H7 (cell line): ENCODE results near the gene ENPP6. TPM values are rescaled to one million over a fixed set of nuclear protein-coding genes. Genes with fewer than 3 reads are reported as not detected.
A peak's percentile ranks its signal among the peaks of the same experiment; 100 is the strongest.

Experiments used
- DNase-seq: peaks from one replicate; pipeline ENCODE4 v3.0.0; 2012
- H3K27me3 ChIP-seq: 2 replicates; pipeline ENCODE4 v1.6.0; 2011; ENCODE audit warnings: mild to moderate bottlenecking, low read length; ENCODE audit not compliant: control insufficient read depth, insufficient read depth
- H3K36me3 ChIP-seq: replicated peaks from 2 replicates; pipeline ENCODE4 v1.5.1; 2011; ENCODE audit warnings: low read length; ENCODE audit not compliant: control insufficient read depth, insufficient read depth
- H3K4me3 ChIP-seq: 2 replicates; pipeline ENCODE4 v1.5.1; 2011; ENCODE audit warnings: low read depth, mild to moderate bottlenecking, control low read depth, low read length, moderate library complexity; ENCODE audit not compliant: insufficient read depth
- total RNA-seq: library from RNA; depleted of rRNA; stranded (reverse); fragments of >200 nt; shearing (Covaris generic); gene quantifications from 2 replicates; pipeline ENCODE4 v1.2.3, GENCODE V29; 2014

ENPP6 gene
- total RNA-seq, 1 experiment from 2014 or later: not detected

DNA sequence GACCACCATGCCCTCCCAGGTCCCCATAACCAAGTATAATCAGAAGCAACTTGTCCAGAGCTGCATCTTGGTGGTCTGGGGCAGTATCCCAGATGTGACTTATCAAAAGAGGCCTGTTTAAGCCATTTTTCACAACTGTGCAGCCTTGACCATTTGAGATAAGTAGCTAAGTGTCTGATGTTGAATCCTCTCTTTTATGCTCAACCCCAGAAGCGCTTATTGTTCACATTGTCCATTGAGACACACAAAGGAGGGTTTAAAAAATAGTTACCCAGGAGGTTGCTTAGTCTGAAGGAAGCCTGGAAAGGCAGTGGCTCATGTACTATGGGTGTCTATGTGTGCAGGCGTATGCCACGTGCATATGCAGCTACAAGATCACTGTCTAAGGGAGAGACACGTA lies 27.0 kb downstream of the ENPP6 start:
- Histone ChIP-seq H3K4me3 (no peak overlapping the region), H3K36me3 (no peaks in the 10 kb centered on the region)
- no peak for DNase-seq

GRCh38 chr4:184189966-184190365 lies 27.7 kb downstream of the ENPP6 start:
- no peaks in the 10 kb centered on the region for H3K36me3 ChIP-seq
- H3K4me3 ChIP-seq: no peak overlapping the region
- DNase-seq: no peak
- no peaks in the 10 kb centered on the region for H3K27me3 ChIP-seq

More for the DNA sequence above, 27.0 kb downstream of the ENPP6 start:
- H3K27me3 ChIP-seq: no peaks in the 10 kb centered on the region

DNA sequence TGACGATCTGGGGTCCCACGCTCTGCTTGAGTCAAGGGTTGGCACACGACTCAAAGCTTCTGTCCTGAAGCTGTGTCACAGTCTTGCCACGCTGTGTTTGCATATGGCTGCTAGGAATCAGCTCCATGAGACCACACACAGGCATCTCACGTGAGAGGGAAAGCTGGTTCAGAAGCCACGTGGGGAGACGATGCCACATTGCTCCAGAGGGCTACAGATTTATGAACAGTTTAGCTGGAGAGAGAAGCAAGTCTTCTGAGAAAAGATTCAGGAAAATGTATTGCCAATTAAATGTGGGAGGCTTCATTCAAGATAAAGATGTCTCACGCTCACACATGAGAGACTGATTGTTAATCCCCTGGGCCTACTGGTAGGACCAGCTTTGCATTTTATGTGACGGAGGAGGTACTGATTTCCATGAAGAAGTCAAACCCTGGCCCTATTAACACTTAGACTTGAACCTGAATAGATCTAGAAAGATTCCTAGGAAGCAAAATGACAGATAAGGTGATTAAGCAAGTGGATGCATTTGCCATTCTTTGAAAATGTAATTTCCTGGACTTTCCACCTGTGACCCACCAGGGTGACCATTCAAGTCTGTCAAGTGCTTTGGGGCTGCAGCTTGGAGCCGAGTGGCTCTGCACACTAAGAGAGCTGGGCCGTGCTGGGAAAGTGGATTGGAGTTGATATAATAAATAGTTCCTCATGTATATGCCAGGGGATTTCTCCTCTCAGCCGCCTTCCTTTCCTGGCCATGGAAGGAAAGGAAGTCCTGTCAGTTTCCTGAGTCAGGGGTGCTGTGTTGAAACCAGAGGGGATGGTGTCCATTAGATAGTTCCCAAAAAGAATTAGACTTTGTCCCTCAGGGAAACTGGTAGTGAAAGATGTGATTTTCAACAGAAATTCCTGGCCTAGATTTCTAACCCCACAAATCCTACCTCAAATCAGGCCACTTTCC lies 29.0 kb downstream of the ENPP6 start:
- no peak for DNase-seq
- no peaks in the 10 kb centered on the region for H3K36me3 ChIP-seq
- H3K27me3 ChIP-seq: no peaks in the 10 kb centered on the region
- no peak overlapping the region for H3K4me3 ChIP-seq

DNA sequence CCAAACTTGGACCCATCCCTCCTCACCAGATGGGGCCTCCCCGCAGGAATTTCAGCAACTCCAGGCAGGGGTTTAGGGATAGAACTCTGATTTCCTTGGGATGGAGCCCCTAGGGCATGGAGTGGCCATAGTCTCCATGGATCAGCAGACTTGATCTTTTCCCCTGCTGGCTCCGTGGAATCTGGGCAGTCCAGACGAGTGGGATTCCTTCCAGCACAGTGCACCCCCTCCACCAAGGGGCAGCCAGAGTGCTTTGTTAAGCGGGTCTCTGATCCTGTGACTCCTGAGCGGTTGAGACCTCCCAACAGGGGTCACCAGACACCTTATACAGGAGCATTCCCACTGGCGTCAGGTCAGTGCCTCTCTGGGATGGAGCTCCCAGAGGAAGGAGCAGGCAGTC lies 40.4 kb downstream of the ENPP6 start:
- Histone ChIP-seq H3K36me3 (no peaks in the 10 kb centered on the region), H3K4me3 (no peak overlapping the region), H3K27me3 (no peaks in the 10 kb centered on the region)
- DNase-seq: no peak

DNA sequence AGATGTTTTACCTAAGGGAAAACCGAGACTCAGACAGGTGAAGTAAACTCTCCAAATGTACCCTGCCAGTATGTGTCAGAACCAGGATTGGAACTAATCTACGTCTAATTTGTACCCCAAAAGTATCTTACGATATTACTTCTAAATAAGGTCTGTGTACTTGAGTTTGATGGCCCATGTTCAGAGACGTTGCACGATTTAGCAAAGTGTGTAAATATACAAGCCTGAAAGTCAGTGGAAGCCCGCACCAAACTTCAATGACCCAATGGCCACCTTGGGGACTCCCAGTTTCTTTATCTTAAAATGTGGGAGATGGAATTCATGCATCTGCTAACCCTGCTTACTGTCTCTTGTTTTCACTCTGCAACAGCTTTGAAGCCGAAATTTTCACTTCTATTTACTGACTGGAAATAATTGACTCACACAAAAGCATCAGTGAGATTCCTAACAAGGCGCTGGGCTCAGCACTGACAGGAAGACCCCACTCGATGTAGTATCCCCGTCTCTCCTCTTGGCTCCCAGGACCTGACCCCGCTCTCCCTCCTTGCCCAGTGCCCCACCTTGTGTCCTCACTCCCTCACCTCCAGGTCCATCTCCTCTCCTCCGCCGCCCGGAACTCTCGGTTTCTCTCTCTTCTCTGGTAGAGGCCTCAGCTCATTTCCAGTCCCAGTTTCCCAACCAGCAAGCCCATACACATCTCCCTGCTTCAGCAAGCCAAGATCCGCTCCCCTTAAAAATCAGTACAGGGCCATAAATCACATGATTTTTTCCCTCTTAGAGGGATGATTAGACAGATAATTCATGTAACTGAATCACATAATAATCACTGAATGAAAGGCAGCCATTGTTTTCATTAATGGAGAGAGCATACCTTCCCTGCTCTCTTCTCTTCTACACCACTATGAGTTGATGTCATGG lies 42.8 kb downstream of the ENPP6 start:
- Histone ChIP-seq H3K4me3 (no peak overlapping the region), H3K27me3 (no peaks in the 10 kb centered on the region), H3K36me3 (no peaks in the 10 kb centered on the region)
- no peak for DNase-seq

GRCh38 chr4:184171011-184171410 lies 46.7 kb downstream of the ENPP6 start:
- Histone ChIP-seq H3K36me3 (no peaks in the 10 kb centered on the region), H3K4me3 (no peak overlapping the region), H3K27me3 (peaks cover 1% of the 10 kb centered on the region; the same call in 1 of the 2 replicates)
- peak; percentile 66 for DNase-seq

DNA sequence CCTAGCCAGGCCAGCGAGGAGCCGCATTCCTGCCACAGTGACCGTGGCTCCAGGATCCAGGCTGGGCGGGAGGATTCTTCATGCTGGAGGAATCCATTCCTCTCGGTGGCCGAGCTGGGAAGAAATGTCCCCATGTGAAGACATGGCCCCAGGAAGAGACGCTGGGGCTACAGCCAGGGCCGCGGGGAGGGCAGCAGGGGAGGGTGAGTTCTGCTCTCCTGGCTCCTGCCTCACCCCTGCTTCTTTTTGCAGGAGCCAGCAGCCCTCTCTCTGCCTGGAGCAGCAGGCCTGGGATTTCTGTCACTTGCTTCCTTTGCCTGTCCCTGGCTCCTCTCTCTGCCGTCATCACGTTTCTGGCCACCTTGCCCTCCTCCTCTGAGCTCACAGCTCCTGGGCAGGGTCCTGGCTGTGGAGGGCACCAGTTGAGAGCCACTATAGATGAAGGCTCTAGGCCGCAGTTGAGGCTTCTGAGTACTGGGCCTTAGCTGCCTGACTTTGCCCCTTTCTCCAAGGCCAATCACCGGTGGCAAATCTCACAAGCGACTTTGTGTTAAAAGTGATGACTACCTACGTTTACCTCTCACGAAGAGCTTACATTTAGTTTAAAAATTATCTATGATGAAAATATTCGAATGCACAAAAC lies 48.3 kb downstream of the ENPP6 start:
- DNase-seq: peak; percentile 49
- Histone ChIP-seq H3K4me3 (no peak overlapping the region), H3K27me3 (peaks cover 1% of the 10 kb centered on the region; the same call in 1 of the 2 replicates), H3K36me3 (no peaks in the 10 kb centered on the region)

- peak; percentile 90 for DNase-seq
- no peaks in the 10 kb centered on the region for H3K36me3 ChIP-seq
- H3K4me3 ChIP-seq: no peak overlapping the region; the same call in 1 of the 2 replicates
- H3K27me3 ChIP-seq: peaks cover 1% of the 10 kb centered on the region; the same call in 1 of the 2 replicates
Observed at GRCh38 chr4:184168406-184169019, 49.2 kb downstream of the ENPP6 start.

- no peaks in the 10 kb centered on the region for H3K36me3 ChIP-seq
- no peak overlapping the region for H3K4me3 ChIP-seq
- peak; percentile 71 for DNase-seq
- peaks cover 1% of the 10 kb centered on the region; the same call in 1 of the 2 replicates for H3K27me3 ChIP-seq
Observed at GRCh38 chr4:184167576-184167975, 50.1 kb downstream of the ENPP6 start.

- Histone ChIP-seq H3K27me3 (peaks cover 1% of the 10 kb centered on the region; the same call in 1 of the 2 replicates), H3K36me3 (no peaks in the 10 kb centered on the region), H3K4me3 (no peak overlapping the region)
- DNase-seq: peak; percentile 47
Observed at GRCh38 chr4:184166736-184167135, 50.9 kb downstream of the ENPP6 start.

DNA sequence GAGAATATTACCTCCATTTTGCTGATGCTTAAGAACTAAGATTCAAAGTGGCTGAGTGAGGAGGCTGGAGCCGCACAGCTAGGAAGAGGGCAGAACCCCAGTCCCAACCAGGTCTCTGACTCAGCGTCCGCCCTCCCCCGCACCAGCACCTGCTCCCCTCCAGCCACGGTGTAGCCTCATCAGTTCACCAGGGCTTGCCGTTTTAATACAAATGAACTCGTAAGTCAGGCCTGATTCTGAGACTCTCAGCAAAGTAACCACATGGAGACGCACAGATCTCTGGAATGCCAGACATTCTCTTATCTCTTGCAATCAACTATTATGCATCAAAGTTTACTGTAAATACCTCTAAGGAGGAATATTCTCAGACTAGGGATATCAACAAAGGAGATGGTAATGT lies 52.4 kb downstream of the ENPP6 start:
- peaks cover 1% of the 10 kb centered on the region; the same call in 1 of the 2 replicates for H3K27me3 ChIP-seq
- H3K36me3 ChIP-seq: no peaks in the 10 kb centered on the region
- H3K4me3 ChIP-seq: no peak overlapping the region
- DNase-seq: peak; percentile 53

GRCh38 chr4:184163813-184164212 lies 53.9 kb downstream of the ENPP6 start:
- Histone ChIP-seq H3K4me3 (no peak overlapping the region), H3K27me3 (peaks cover 1% of the 10 kb centered on the region; the same call in 1 of the 2 replicates), H3K36me3 (no peaks in the 10 kb centered on the region)
- DNase-seq: peak; percentile 80

DNA sequence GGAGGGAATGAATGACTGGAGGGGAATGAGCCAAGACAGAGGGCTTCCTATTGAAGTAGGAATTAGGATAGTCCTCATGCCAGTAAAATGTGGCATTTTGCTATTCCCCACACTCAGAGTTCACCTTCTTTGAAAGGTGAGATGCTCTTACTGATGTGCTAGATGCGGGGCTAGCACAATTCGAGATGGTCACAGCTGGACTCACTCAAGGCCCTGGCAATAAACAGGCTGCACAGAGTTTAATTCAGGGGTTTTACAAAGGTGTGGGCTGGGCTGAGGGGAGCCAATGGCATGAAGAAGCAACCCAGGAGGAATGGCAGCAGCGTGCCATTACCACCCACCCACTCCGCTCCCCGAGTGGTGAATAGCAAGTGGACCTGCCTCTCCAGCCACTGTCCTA lies 55.1 kb downstream of the ENPP6 start:
- Histone ChIP-seq H3K27me3 (peaks cover 1% of the 10 kb centered on the region; the same call in 1 of the 2 replicates), H3K4me3 (no peak overlapping the region)
- DNase-seq: no peak

GRCh38 chr4:184157322-184157721 lies 60.4 kb downstream of the ENPP6 start:
- no peaks in the 10 kb centered on the region for H3K27me3 ChIP-seq
- no peaks in the 10 kb centered on the region for H3K36me3 ChIP-seq
- H3K4me3 ChIP-seq: no peak overlapping the region
- no peak for DNase-seq

More for the DNA sequence above, 55.1 kb downstream of the ENPP6 start:
- no peaks in the 10 kb centered on the region for H3K36me3 ChIP-seq
